Pancreas (tissue), 10 donors: ENCODE measurements around the gene TMEM80. TPM values are rescaled to one million over a fixed set of nuclear protein-coding genes. Genes with fewer than 3 reads are reported as not detected.

Source experiments
- ATAC-seq, 4 donors: fragments of 200-7000 bp; cut with Tn5 transposase; one replicate each; pipeline versions ENCODE4 v1.8.0 to v1.9.1; 2020; ENCODE audit warnings: mild to moderate bottlenecking in 4 of 4, moderate library complexity in 4 of 4
- DNase-seq, 6 donors: peaks; one replicate each; pipeline ENCODE4 v3.0.0-alpha.2; 2020
- FAIRE-seq: peaks from 2 replicates; lab custom pipeline; 2012; peaks lifted over from hg19 to GRCh38; lab: Jason Lieb, UNC
- H3K27ac ChIP-seq, 4 donors: fragments of 200-600 bp; sonication (generic); 1 replicate in 3 of 4; 2 replicates in 1 of 4; pipeline versions ENCODE4 v1.5.0 to v1.8.0; 2020
- H3K27me3 ChIP-seq, 4 donors: fragments of 200-600 bp; one replicate each; pipeline ENCODE4 v1.8.0; 2021
- H3K36me3 ChIP-seq, 3 donors: fragments of 200-600 bp; sonication (generic) in 1 of 3; one replicate each; pipeline versions ENCODE4 v1.5.0 to v1.8.0; 2020 to 2021
- H3K4me1 ChIP-seq, 3 donors: fragments of 200-600 bp; one replicate each; pipeline ENCODE4 v1.8.0; 2021
- H3K4me3 ChIP-seq, 4 donors: fragments of 200-600 bp; sonication (generic) in 2 of 4; one replicate each; pipeline versions ENCODE4 v1.5.0 to v1.8.0; 2020 to 2021
- H3K9me3 ChIP-seq, 4 donors: fragments of 200-600 bp; one replicate each; pipeline ENCODE4 v1.8.0; 2021
- CTCF ChIP-seq, 4 donors: fragments of 200-600 bp; sonication (generic) in 3 of 4; IDR thresholded peaks; one replicate each; pipeline versions ENCODE4 v1.5.0 to v1.8.0; 2021; ENCODE audit warnings: antibody characterized with exemption in 4 of 4
- WGBS, 2 donors: extraction: QIAGEN DNeasy Blood & Tissue Kit; methylation state at CpG; one replicate each; pipeline ENCODE4 v1.1.7; 2013; 5-methylcytosine and 5-hydroxymethylcytosine counted together
- intact Hi-C, 3 donors: fragments of 100-400 bp; cut with DNase I; formaldehyde crosslinking; loops; one replicate each; pipeline versions ENCODE4 v1.11.1 to v1.14.2; 2022
- polyA plus RNA-seq, 2 donors: library from polyadenylated mRNA; stranded (reverse); fragments of 200-250 nt; gene quantifications; one replicate each; pipeline ENCODE4 v1.2.3, GENCODE V29; 2013
- total RNA-seq, 6 donors: library from RNA; stranded (reverse); fragmentation: NEBNext Ultra II Directional in 4 of 6; extraction: Animal tissue kit (Norgen Biotek cat#: 25700) in 4 of 6; gene quantifications; one replicate each; pipeline versions ENCODE4 v1.2.1 to v1.2.4, GENCODE V29; 2021 to 2023
- donor health status: healthy with polysubstance abuse.
- donor health status: DM: no; HTN: no; CAD: no; lungs with moderate emphysema.
- donor health status: DM: no; HTN: no; CAD: no.
- donor health status: control.
- donor health status: control.
- donor health status: Bipolar disorder and iron deficiency.
- donor health status: DM: yes; HTN: yes; CAD: no.
- donor health status: DM: no; HTN: no; CAD: no.
- donor health status: DM: no; HTN: no; CAD: no.
- donor health status: DM: yes; HTN: yes; CAD: no.

TMEM80 gene
- total and polyA plus RNA-seq, 8 donors = 8.5 to 24.7 (median 15.5) TPM

GRCh38 chr11:701741-702461 lies 6.3 kb downstream of the TMEM80 start:
- Histone ChIP-seq H3K9me3 (no peaks in the 10 kb centered on the region), H3K4me1 (peaks cover 16 to 38% (median 22%) of the 10 kb centered on the region in 3 donors), H3K4me3 (no peak overlapping the region), H3K36me3 (peaks cover 0 to 4% (median 0%) of the 10 kb centered on the region in 3 donors), H3K27ac (peak overlapping the region in 3 of 4 donors; percentile 58 to 89 (median 69)), H3K27me3 (no peaks in the 10 kb centered on the region)
- peak in 4 of 6 donors; percentile 12 to 66 (median 33) for DNase-seq
- FAIRE-seq = no peak
- no peak for TF ChIP-seq CTCF (IDR thresholded peaks at IDR 0.05)
- WGBS, 2 donors = 92 to 95% methylated on average over 22 of the region's 22 CpGs
- ATAC-seq = no peak
- intact Hi-C loops = no loop called here

DNA sequence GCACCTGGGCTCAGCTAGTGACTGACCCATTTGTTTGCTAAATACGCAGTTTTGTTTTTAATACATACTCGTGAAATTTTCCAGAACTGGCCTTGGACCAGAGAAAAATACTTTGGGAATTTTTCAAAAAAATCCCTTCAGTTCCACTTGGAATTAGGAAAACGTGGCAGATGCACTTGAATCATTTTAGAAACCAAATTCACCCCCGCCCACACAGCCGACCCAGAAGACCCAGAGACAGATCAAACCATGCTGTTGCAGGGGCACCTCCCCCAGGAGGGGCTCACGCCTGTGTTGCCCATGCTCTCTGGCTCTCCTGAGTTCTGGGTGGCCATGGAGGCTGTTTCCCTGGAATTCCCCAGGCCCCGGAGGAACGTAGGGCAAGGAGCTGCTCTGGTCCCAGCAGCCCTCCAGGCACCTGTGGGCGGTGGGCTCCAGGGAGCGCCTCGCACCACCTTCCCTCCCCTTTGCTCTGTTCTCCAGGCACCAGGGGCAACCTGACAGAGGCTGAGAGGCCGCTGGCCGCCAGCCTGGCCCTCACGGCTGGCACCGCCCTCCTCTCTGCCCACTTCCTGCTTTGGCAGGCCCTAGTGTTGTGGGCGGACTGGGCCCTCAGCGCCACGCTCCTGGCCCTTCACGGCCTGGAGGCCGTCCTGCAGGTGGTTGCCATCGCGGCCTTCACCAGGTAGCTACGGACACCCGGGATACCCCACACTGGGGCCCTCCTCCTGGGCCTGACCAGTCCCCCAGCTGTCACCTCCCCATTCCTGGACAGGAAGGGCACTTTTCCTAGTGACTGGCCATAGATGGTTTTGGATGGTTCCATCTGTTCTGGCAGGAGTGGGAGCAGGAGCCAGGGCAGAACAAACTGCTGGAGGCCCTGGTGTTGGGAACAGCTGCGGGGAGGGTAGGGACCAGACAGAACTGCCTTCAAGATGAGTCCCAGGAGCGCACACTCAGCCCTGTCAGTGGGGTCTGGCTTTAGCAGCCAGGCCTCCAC lies 7.1 kb downstream of the TMEM80 start:
- DNase-seq = peak in 5 of 6 donors; percentile 73 to 91 (median 75)
- intact Hi-C loops = no loop called here

DNA sequence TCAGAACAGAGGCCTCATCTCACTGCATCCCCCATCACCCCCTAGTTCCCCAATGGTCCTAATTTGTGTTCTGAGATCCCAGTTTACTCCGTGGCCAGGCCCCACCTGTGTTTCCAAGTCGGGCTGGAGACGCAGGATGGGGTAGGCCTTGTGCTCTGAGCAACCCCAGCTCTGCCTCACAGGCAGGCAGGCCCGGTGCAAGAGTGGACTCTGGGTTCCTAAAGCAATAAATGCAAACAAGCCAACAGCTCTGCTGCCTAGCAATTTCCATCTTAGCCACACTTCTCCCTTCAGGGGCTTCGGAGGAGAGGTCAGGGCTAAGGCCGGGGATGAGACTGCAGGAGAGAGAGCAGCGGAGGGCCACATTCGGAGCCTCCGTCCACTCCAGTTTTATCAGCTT lies 7.9 kb downstream of the TMEM80 start:
- Histone ChIP-seq H3K9me3 (no peaks in the 10 kb centered on the region), H3K4me1 (peaks cover 23 to 42% (median 31%) of the 10 kb centered on the region in 3 donors), H3K27me3 (no peaks in the 10 kb centered on the region), H3K4me3 (no peak overlapping the region), H3K27ac (peak overlapping the region in 3 of 4 donors; percentile 58 to 93 (median 89)), H3K36me3 (peaks cover 0 to 4% (median 0%) of the 10 kb centered on the region in 3 donors)
- TF ChIP-seq CTCF (IDR thresholded peaks at IDR 0.05) = no peak
- no peak for FAIRE-seq
- peak in 1 of 6 donors; percentile 38 for DNase-seq
- intact Hi-C loops = no loop called here
- 83 to 90% methylated on average over 9 of the region's 9 CpGs for WGBS, 2 donors
- no peak for ATAC-seq

More for the DNA sequence above, 7.1 kb downstream of the TMEM80 start:
- Histone ChIP-seq H3K36me3 (peaks cover 0 to 4% (median 0%) of the 10 kb centered on the region in 3 donors), H3K27ac (peak overlapping the region in 3 of 4 donors; percentile 58 to 89 (median 69)), H3K9me3 (no peaks in the 10 kb centered on the region), H3K4me1 (peaks cover 18 to 42% (median 29%) of the 10 kb centered on the region in 3 donors), H3K27me3 (no peaks in the 10 kb centered on the region), H3K4me3 (no peak overlapping the region)
- no peak for TF ChIP-seq CTCF (IDR thresholded peaks at IDR 0.05)
- FAIRE-seq (no peak), ATAC-seq (peak in 3 of 4 donors; percentile 22 to 54 (median 50))
- WGBS, 2 donors = 52% methylated on average over 25 to 26 of the region's 26 CpGs

GRCh38 chr11:704228-704674 lies 8.6 kb downstream of the TMEM80 start:
- peak overlapping the region in 1 of 4 donors; percentile 80 for H3K4me3 ChIP-seq
- peaks cover 24 to 42% (median 31%) of the 10 kb centered on the region in 3 donors for H3K4me1 ChIP-seq
- H3K27me3 ChIP-seq = no peaks in the 10 kb centered on the region
- peak in 3 of 6 donors; percentile 32 to 78 (median 53) for DNase-seq
- 88 to 89% methylated on average over 18 of the region's 18 CpGs for WGBS, 2 donors
- H3K27ac ChIP-seq = peak overlapping the region; percentile 59 to 93 (median 85)
- H3K9me3 ChIP-seq = no peaks in the 10 kb centered on the region
- TF ChIP-seq CTCF (IDR thresholded peaks at IDR 0.05) = no peak
- ATAC-seq = no peak
- intact Hi-C loops = no loop called here
- peaks cover 0 to 4% (median 0%) of the 10 kb centered on the region in 3 donors for H3K36me3 ChIP-seq
- no peak for FAIRE-seq
